H1 (cell line): Measurements from ENCODE around the gene PIGT. TPM values are rescaled to one million over a fixed set of nuclear protein-coding genes. Genes with fewer than 3 reads are reported as not detected.

Experiments
- CTCF ChIA-PET: fragments of 300-600 bp; sonication (Branson Sonifier 250); formaldehyde crosslinking; loops from one replicate; lab custom pipeline; 2021; ENCODE audit not compliant: partially characterized antibody; lab: Charles Lee
- POLR2A ChIA-PET: fragments of 300-600 bp; sonication (Branson Sonifier 250); formaldehyde crosslinking; loops from one replicate; lab custom pipeline; 2021; ENCODE audit warnings: inconsistent platforms; ENCODE audit not compliant: partially characterized antibody; lab: Charles Lee
- DNase-seq, 2 experiments: peaks; one replicate each; pipeline versions ENCODE4 v3.0.0 to v3.0.0-alpha.2; 2010 to 2022; ENCODE audit warnings: low spot score in 2 of 2, low read depth in 1 of 2, mixed read lengths in 1 of 2
- FAIRE-seq: peaks from 2 replicates; lab custom pipeline; 2011; peaks lifted over from hg19 to GRCh38; lab: Jason Lieb, UNC
- H2AFZ ChIP-seq: 2 replicates; pipeline ENCODE4 v1.8.1; 2012; ENCODE audit warnings: low read length, inconsistent platforms
- H2AK5ac ChIP-seq: 2 replicates; pipeline ENCODE4 v1.6.1; 2013; ENCODE audit warnings: low read depth, low read length
- H2BK120ac ChIP-seq: replicated peaks from 2 replicates; pipeline ENCODE3; 2013; ENCODE audit warnings: low read depth, low read length, inconsistent platforms
- H2BK12ac ChIP-seq: 2 replicates; pipeline ENCODE4 v1.6.1; 2013; ENCODE audit warnings: low read depth, low read length
- H2BK15ac ChIP-seq: 2 replicates; pipeline ENCODE4 v1.6.1; 2013; ENCODE audit warnings: low read length
- H2BK20ac ChIP-seq: 2 replicates; pipeline ENCODE4 v1.6.1; 2013; ENCODE audit warnings: low read length
- H2BK5ac ChIP-seq: 2 replicates; pipeline ENCODE4 v1.6.1; 2013; ENCODE audit warnings: low read depth, low read length
- H3K14ac ChIP-seq: 2 replicates; pipeline ENCODE4 v1.6.1; 2013; ENCODE audit warnings: inconsistent platforms; ENCODE audit not compliant: insufficient read length
- H3K18ac ChIP-seq: 2 replicates; pipeline ENCODE4 v1.6.1; 2013; ENCODE audit warnings: low read length; ENCODE audit errors: extremely low read depth
- H3K23ac ChIP-seq: 2 replicates; pipeline ENCODE4 v1.6.1; 2013; ENCODE audit warnings: inconsistent platforms; ENCODE audit not compliant: insufficient read length
- H3K23me2 ChIP-seq: 2 replicates; pipeline ENCODE4 v1.6.1; 2013; ENCODE audit warnings: low read depth, low read length
- H3K27ac ChIP-seq: 2 replicates; pipeline ENCODE4 v1.6.1; 2011; ENCODE audit warnings: low read depth, low read length, inconsistent platforms
- H3K27me3 ChIP-seq, 4 experiments: replicated peaks in 1 of 4; 1 replicate in 1 of 4; 2 replicates in 3 of 4; pipeline versions ENCODE4 v1.6.1 to v1.8.1; 2011 to 2013; ENCODE audit warnings: low read length in 3 of 4, mild to moderate bottlenecking in 3 of 4, inconsistent platforms in 2 of 4, mixed read lengths in 2 of 4, moderate library complexity in 1 of 4; ENCODE audit not compliant: control insufficient read depth in 3 of 4, insufficient read depth in 3 of 4; ENCODE audit errors: extremely low read depth in 1 of 4
- H3K36me3 ChIP-seq, 4 experiments: 2 replicates each; pipeline versions ENCODE4 v1.6.1 to v1.8.1; 2011 to 2013; ENCODE audit warnings: mild to moderate bottlenecking in 4 of 4, low read length in 3 of 4, moderate library complexity in 2 of 4, control low read depth in 1 of 4, inconsistent platforms in 1 of 4; ENCODE audit not compliant: insufficient read depth in 4 of 4, control insufficient read depth in 2 of 4
- H3K4ac ChIP-seq: replicated peaks from 2 replicates; pipeline ENCODE3; 2013; ENCODE audit warnings: low read length, low read depth, mixed read lengths, inconsistent platforms; ENCODE audit not compliant: insufficient read length
- H3K4me1 ChIP-seq, 4 experiments: replicated peaks in 1 of 4; 1 replicate in 1 of 4; 2 replicates in 3 of 4; pipeline versions ENCODE4 v1.6.1 to v1.8.1; 2011 to 2013; ENCODE audit warnings: low read length in 3 of 4, inconsistent platforms in 2 of 4, mixed read lengths in 1 of 4; ENCODE audit not compliant: insufficient read depth in 4 of 4, control insufficient read depth in 3 of 4
- H3K4me2 ChIP-seq, 2 experiments: 2 replicates each; pipeline versions ENCODE4 v1.6.1 to v1.8.1; 2011 to 2013; ENCODE audit warnings: low read depth in 2 of 2, low read length in 2 of 2, control low read depth in 1 of 2, inconsistent platforms in 1 of 2, mild to moderate bottlenecking in 1 of 2; ENCODE audit not compliant: insufficient read depth in 1 of 2
- H3K4me3 ChIP-seq, 4 experiments: fragments of 200-600, 300-600 bp in 1 of 4; sonication (generic), shearing (Covaris generic), sonication (Bioruptor Twin) in 1 of 4; 2 replicates each; pipeline versions ENCODE4 v1.5.1 to v1.8.1; 2011 to 2016; ENCODE audit warnings: low read length in 4 of 4, low read depth in 3 of 4, control low read depth in 2 of 4, inconsistent platforms in 2 of 4, mild to moderate bottlenecking in 2 of 4, mixed read lengths in 1 of 4, moderate library complexity in 1 of 4; ENCODE audit not compliant: insufficient read depth in 2 of 4; ENCODE audit errors: extremely low read depth in 1 of 4
- H3K56ac ChIP-seq: replicated peaks from 2 replicates; pipeline ENCODE3; 2013; ENCODE audit warnings: low read depth, mild to moderate bottlenecking, mixed read lengths, low read length, inconsistent platforms; ENCODE audit not compliant: insufficient read length
- H3K79me1 ChIP-seq: 2 replicates; pipeline ENCODE4 v1.6.1; 2013; ENCODE audit warnings: low read depth, low read length, control low read depth
- H3K79me2 ChIP-seq, 2 experiments: 2 replicates each; pipeline versions ENCODE4 v1.6.1 to v1.8.1; 2012 to 2013; ENCODE audit warnings: low read length in 2 of 2, mild to moderate bottlenecking in 2 of 2, inconsistent platforms in 1 of 2; ENCODE audit not compliant: insufficient read depth in 2 of 2, control insufficient read depth in 1 of 2
- H3K9ac ChIP-seq, 4 experiments: replicated peaks in 1 of 4; 1 replicate in 1 of 4; 2 replicates in 3 of 4; pipeline versions ENCODE4 v1.6.1 to v1.8.1; 2011 to 2013; ENCODE audit warnings: low read depth in 3 of 4, low read length in 3 of 4, control low read depth in 2 of 4, mild to moderate bottlenecking in 2 of 4, moderate library complexity in 2 of 4, inconsistent platforms in 1 of 4; ENCODE audit errors: extremely low read depth in 1 of 4
- H3K9me3 ChIP-seq, 2 experiments: 2 replicates each; pipeline versions ENCODE4 v1.6.1 to v1.8.1; 2012 to 2013; ENCODE audit warnings: mild to moderate bottlenecking in 2 of 2, moderate library complexity in 2 of 2, control low read depth in 1 of 2, inconsistent platforms in 1 of 2, low read depth in 1 of 2, low read length in 1 of 2, mixed read lengths in 1 of 2; ENCODE audit not compliant: insufficient read depth in 2 of 2
- H4K20me1 ChIP-seq, 2 experiments: replicated peaks in 1 of 2; 2 replicates each; pipeline versions ENCODE3 to v1.8.1; 2011 to 2013; ENCODE audit warnings: inconsistent platforms in 2 of 2, low read length in 2 of 2, mild to moderate bottlenecking in 1 of 2; ENCODE audit not compliant: insufficient read depth in 2 of 2, control insufficient read depth in 1 of 2
- H4K5ac ChIP-seq: 2 replicates; pipeline ENCODE4 v1.6.1; 2013; ENCODE audit warnings: low read length, low read depth, mixed read lengths, inconsistent platforms; ENCODE audit not compliant: insufficient read length
- H4K8ac ChIP-seq: 2 replicates; pipeline ENCODE4 v1.8.0; 2013; ENCODE audit warnings: mild to moderate bottlenecking, moderate library complexity, low read length, inconsistent platforms; ENCODE audit not compliant: insufficient read depth; ENCODE audit errors: extremely low read depth
- H4K91ac ChIP-seq: replicated peaks from 2 replicates; pipeline ENCODE3; 2013; ENCODE audit warnings: low read length, mixed read lengths, inconsistent platforms; ENCODE audit not compliant: insufficient read length
- CEBPB ChIP-seq: IDR thresholded peaks from 2 replicates; pipeline ENCODE4 v1.6.1; 2012; ENCODE audit warnings: low read depth, low read length
- HDAC2 ChIP-seq, 2 experiments: fragments of 300-600 bp in 1 of 2; sonication (generic) in 1 of 2; IDR thresholded peaks; 2 replicates each; pipeline ENCODE4 v1.6.1; 2011 to 2012; ENCODE audit warnings: low read depth in 2 of 2, low read length in 2 of 2, mild to moderate bottlenecking in 2 of 2, moderate library complexity in 2 of 2, borderline replicate concordance in 1 of 2, inconsistent platforms in 1 of 2
- WGBS, 2 experiments: shearing (Covaris generic) in 1 of 2; methylation state at CpG; one replicate each; pipeline versions ENCODE4 v1.1.6 to v1.1.7; 2013 to 2015; ENCODE audit warnings: low lambda C conversion rate in 2 of 2, mixed read lengths in 2 of 2, inconsistent platforms in 1 of 2, low coverage in 1 of 2, missing lambda C conversion rate in 1 of 2; ENCODE audit not compliant: insufficient replicate concordance in 2 of 2, insufficient coverage in 1 of 2, insufficient read length in 1 of 2; ENCODE audit errors: extremely low coverage in 1 of 2, missing lambda C conversion rate in 1 of 2; 5-methylcytosine and 5-hydroxymethylcytosine counted together
- polyA plus RNA-seq, 7 experiments: library from polyadenylated mRNA; depleted of rRNA in 3 of 7; stranded (reverse) in 5 of 7; unstranded in 2 of 7; fragments of >200 nt in 5 of 7; fragments of 200-250 nt in 2 of 7; gene quantifications; 1 replicate in 5 of 7; 2 replicates in 1 of 7; 4 replicates in 1 of 7; pipeline versions ENCODE4 v1.2.1 to v1.2.3, GENCODE V29; 2011 to 2013; ENCODE audit warnings: missing spikeins in 2 of 7, mixed read lengths in 2 of 7
- total RNA-seq: library from RNA; stranded (reverse); fragmentation: NEBNext Ultra II Directional; extraction: Animal tissue kit (Norgen Biotek cat#: 25700); gene quantifications from 2 replicates; pipeline ENCODE4 v1.2.1, GENCODE V29; 2021

Gene PIGT
- total and polyA plus RNA-seq, 2 of the 8 experiments (the other 6 are each of a cell fraction or from before 2014, with no cell fraction given) = 66.0 to 89.7 TPM

- Histone ChIP-seq H3K23me2 (peaks cover 4% of the 10 kb centered on the region), H3K4ac (no peak overlapping the region), H2BK5ac (no peak overlapping the region), H2BK20ac (no peak overlapping the region), H2AFZ (0 out of 2 replicates have a peak overlapping the region, but pooled peaks have one; percentile 31), H2BK15ac (no peak overlapping the region), H2AK5ac (no peak overlapping the region), H3K18ac (no peak overlapping the region; the same call in 1 of the 2 replicates), H3K56ac (no peak overlapping the region), H3K27me3 (peaks cover 0 to 12% (median 9%) of the 10 kb centered on the region in 4 experiments; a peak in 3 of 7 replicates), H3K9ac (no peak overlapping the region), H2BK120ac (no peak overlapping the region), H4K20me1 (no peaks in the 10 kb centered on the region), H4K8ac (peak overlapping the region; percentile 21; the same call in 1 of the 2 replicates), H4K91ac (no peak overlapping the region), H3K9me3 (no peaks in the 10 kb centered on the region), H3K14ac (no peak overlapping the region), H3K4me2 (peak overlapping the region; percentile 54 to 86), H3K4me1 (peaks cover 0 to 14% (median 9%) of the 10 kb centered on the region in 4 experiments; a peak in 6 of 7 replicates), H3K36me3 (peaks cover 0 to 7% (median 4%) of the 10 kb centered on the region in 4 experiments; a peak in 4 of 8 replicates), H3K23ac (no peak overlapping the region), H3K79me2 (no peaks in the 10 kb centered on the region), H3K79me1 (no peaks in the 10 kb centered on the region), H4K5ac (no peak overlapping the region), H3K27ac (no peak overlapping the region), H2BK12ac (no peak overlapping the region), H3K4me3 (peak overlapping the region in 1 of 4 experiments; percentile 63; a peak in 2 of 8 replicates)
- WGBS, 2 experiments = 73% methylated on average over 10 of the region's 10 CpGs; no CpG with 5 or more reads in 1 of the 2 experiments
- ChIA-PET CTCF (interaction anchor here (0.7 to 11.9 kb wide), 24 partner anchors 10 to 427 kb away, joined by 3 to 186 read pairs (median 19); partner anchors contain the start of genes DBNDD2 and SYS1), POLR2A (interaction anchor here (0.8 to 4.5 kb wide), 7 partner anchors 9 to 44 kb away, joined by 3 to 42 read pairs (median 7); partner anchors contain the start of genes DBNDD2, PIGT and SYS1)
- FAIRE-seq (no peak), DNase-seq (no peak)
- TF ChIP-seq HDAC2 (IDR thresholded peaks at IDR 0.05; ENCODE audit: borderline replicate concordance in 1 of 2, low read depth in 2 of 2, low read length in 2 of 2) = no peak
- no peak for TF ChIP-seq CEBPB
Measured at GRCh38 chr20:45372241-45372640, 43.7 kb upstream of the PIGT start.
